Skeletal muscle tissue (tissue), 4 donors: ENCODE data around the gene UGT1A8. TPM values are rescaled to one million over a fixed set of nuclear protein-coding genes. Genes with fewer than 3 reads are reported as not detected.

ENCODE experiments used
- H3K27ac ChIP-seq: one replicate; pipeline ENCODE4 v1.7.0; 2013; ENCODE audit warnings: mild to moderate bottlenecking, low read depth, low read length, inconsistent platforms
- H3K27me3 ChIP-seq, 3 donors: one replicate each; pipeline ENCODE4 v1.7.0; 2013; ENCODE audit warnings: low read length in 3 of 3; ENCODE audit not compliant: control insufficient read depth in 3 of 3, insufficient read depth in 3 of 3
- H3K36me3 ChIP-seq, 3 donors: one replicate each; pipeline ENCODE4 v1.7.0; 2013; ENCODE audit warnings: low read length in 3 of 3; ENCODE audit not compliant: control insufficient read depth in 3 of 3, insufficient read depth in 3 of 3
- H3K4me1 ChIP-seq, 3 donors: one replicate each; pipeline ENCODE4 v1.7.0; 2013; ENCODE audit warnings: low read length in 3 of 3, mild to moderate bottlenecking in 3 of 3; ENCODE audit not compliant: control insufficient read depth in 3 of 3, insufficient read depth in 3 of 3
- H3K4me3 ChIP-seq, 3 donors: one replicate each; pipeline ENCODE4 v1.7.0; 2013; ENCODE audit warnings: low read length in 3 of 3
- H3K9ac ChIP-seq, 3 donors: one replicate each; pipeline ENCODE4 v1.7.0; 2013; ENCODE audit warnings: low read length in 3 of 3, mild to moderate bottlenecking in 3 of 3, moderate library complexity in 2 of 3, low read depth in 1 of 3
- H3K9me3 ChIP-seq, 3 donors: one replicate each; pipeline ENCODE4 v1.7.0; 2013; ENCODE audit warnings: low read length in 3 of 3; ENCODE audit not compliant: control insufficient read depth in 3 of 3
- total RNA-seq: library from RNA; depleted of rRNA; stranded (reverse); fragments of >200 nt; gene quantifications from one replicate; pipeline ENCODE4 v1.2.3, GENCODE V29; 2014
- donor health status: Osteomylitis.

The UGT1A8 gene
- total RNA-seq, 1 donor from 2014 or later: not detected

DNA sequence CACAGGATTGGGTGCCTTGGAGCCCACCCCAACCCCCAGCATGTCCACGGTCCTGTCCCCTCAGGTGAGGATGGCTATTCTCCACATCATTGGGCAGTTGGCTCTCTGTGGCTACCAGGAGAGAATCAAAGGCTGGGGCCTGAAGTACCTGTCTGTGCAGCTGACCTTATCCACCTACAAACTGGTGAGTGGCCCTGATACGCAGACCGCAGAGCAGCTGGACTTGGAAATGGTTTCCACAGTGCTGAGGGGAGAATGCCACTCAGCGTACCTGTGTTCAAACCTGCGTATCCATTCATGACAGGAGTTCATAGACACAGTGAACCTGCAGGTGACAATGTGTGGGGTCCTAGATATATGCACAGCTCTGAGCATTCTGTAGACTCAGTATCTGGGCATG is 182.3 kb downstream of the UGT1A8 start:
- Histone ChIP-seq H3K4me1 (no peaks in the 10 kb centered on the region), H3K27me3 (peaks cover 0 to 9% (median 8%) of the 10 kb centered on the region in 3 donors), H3K27ac (no peak overlapping the region), H3K9ac (no peak overlapping the region), H3K4me3 (no peak overlapping the region), H3K36me3 (no peaks in the 10 kb centered on the region), H3K9me3 (no peaks in the 10 kb centered on the region)

DNA sequence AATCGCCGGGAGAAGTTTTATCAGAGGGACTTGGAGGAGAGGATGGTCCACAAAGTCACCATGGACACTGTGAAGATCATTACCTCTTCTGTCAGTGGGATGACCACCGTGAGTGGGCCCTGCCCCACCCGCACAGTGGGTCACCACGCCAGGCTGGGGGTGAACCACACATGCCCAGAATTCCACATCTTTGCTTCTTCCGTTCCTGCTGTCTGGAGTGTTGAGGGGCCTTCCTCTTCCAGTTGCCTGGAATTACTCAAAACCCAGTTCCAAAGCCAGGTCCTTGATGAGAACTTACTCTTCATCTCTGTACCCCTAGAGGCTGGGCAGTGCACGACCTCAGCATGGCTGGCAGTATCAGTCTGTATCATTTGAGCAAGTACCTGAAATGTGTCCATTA is 182.8 kb downstream of the UGT1A8 start:
- no peaks in the 10 kb centered on the region for H3K9me3 ChIP-seq
- peaks cover 0 to 9% (median 9%) of the 10 kb centered on the region in 3 donors for H3K27me3 ChIP-seq
- H3K27ac ChIP-seq: no peak overlapping the region
- H3K4me3 ChIP-seq: no peak overlapping the region
- H3K9ac ChIP-seq: no peak overlapping the region
- H3K36me3 ChIP-seq: no peaks in the 10 kb centered on the region
- no peaks in the 10 kb centered on the region for H3K4me1 ChIP-seq

DNA sequence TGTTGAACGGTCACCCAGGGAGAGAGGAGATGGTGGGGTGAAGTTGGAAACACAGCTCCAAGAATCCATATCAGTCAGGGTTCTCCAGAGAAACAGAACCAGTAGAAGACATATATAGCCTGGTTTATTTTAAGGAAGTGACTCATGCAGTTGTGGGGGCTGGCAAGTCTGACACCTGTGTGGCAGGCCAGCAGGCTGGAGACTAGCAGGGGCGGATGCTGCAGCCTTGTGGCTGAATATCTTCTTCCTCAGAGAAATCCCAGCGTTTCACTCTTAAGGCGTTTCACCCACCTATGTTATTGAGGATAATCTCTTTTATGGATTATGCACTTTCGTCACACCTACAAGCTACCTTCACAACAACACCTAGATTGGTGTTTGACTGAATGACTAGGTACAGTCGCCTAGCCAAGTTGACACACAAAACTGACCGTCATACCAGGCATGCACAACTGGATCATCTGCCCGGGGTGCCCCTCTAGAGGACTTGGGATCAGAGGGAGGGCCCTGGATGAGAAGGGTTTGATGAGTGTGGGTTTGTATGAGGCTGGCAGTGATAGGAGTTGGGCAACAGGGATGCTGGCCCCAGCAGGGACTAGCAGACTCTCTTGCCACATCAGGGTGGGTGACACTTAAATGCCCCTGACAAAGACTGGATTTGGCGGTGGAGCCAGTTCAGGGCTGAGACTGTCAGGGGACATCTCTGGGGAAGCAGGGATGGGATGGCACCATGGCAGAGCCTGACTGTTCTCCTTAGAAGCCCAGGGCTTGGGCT is 184.1 kb downstream of the UGT1A8 start:
- H3K4me3 ChIP-seq: no peak overlapping the region
- peaks cover 0 to 9% (median 9%) of the 10 kb centered on the region in 3 donors for H3K27me3 ChIP-seq
- no peaks in the 10 kb centered on the region for H3K36me3 ChIP-seq
- no peak overlapping the region for H3K27ac ChIP-seq
- H3K9me3 ChIP-seq: no peaks in the 10 kb centered on the region
- H3K4me1 ChIP-seq: no peaks in the 10 kb centered on the region
- no peak overlapping the region for H3K9ac ChIP-seq

DNA sequence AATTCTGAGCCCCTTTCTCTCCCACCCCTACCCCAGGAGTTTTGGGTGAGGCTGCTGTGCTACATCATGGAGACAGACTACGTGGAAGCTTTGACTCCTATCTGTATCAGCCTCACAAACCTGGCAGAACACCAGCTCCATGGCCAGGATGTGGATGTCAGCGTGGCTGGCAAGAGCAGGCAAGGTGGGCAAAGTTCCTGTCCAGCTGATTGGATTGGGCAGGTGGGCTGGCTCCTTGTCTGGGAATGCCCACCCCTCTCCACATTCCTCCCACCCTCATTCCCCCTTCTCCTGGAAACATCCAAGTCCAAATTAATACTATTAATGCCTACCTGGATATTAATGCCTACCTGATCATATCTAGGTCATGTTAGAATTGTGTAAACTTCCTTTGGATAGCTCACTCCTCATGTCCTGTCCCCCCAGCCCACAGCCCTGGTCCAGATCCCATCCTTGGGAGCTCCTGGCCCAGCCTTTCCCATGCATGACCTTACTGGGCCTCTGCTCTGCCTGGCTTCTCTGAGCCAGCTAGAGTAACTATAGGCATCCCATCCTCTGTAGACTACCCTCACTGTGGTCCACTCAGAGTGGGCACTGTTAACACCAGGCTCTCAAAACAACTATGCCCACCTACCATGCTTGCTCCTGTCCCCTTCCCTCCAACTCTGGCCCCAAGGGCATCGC is 184.8 kb downstream of the UGT1A8 start:
- Histone ChIP-seq H3K27me3 (peaks cover 0 to 10% (median 9%) of the 10 kb centered on the region in 3 donors), H3K36me3 (no peaks in the 10 kb centered on the region), H3K27ac (no peak overlapping the region), H3K9me3 (no peaks in the 10 kb centered on the region), H3K9ac (no peak overlapping the region), H3K4me1 (no peaks in the 10 kb centered on the region), H3K4me3 (no peak overlapping the region)

DNA sequence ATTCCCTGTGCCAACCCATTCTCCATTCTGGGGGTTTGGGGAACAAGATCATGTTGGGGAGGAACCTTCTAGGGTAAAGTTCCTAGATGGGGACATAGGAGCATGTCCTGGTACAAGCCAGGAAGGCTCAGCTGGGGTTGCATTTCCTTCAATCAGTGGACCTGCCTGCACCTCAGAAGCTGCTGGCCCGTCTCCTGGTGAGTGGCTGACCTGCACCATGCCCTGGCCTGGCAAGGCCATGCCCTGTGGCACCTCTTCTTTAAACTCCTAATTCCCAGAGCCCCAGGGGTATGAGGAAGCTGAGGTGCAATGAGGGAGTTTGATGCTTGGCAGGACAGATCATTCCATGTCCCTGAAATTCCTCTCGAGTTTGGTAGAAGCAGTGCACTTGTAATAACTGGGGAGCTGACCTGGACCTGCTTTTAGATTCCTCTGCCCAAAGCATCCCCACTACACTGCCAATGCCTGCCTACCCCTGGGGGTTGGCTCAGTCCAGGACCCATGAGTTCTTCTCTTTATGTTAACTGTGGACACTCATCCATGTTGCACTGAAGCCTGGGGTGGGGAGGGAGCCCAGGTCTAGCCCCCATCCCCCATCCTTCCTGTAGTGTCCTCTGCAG is 186.0 kb downstream of the UGT1A8 start:
- Histone ChIP-seq H3K36me3 (no peaks in the 10 kb centered on the region), H3K4me1 (no peaks in the 10 kb centered on the region), H3K9me3 (no peaks in the 10 kb centered on the region), H3K4me3 (no peak overlapping the region), H3K27me3 (peaks cover 0 to 22% (median 12%) of the 10 kb centered on the region in 3 donors), H3K27ac (no peak overlapping the region), H3K9ac (no peak overlapping the region)

DNA sequence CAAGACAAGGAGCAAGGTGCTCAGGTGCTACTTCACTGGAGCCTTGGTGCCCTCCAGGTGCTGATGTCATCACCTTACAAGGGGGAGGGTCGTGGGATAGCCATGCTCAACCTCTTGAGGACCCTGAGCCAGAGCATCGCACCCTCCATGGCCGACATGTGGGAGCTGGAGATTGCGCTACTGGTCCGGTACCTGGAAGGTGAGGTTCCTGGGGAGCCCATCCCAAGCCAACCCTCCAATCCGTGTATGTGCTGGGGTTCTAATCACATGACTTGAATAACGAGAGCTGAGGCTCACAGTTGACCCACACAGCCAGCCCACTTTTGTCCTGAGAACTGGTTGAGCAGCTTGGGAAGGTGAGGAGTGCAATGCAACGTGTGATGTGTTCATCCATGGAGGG is 186.6 kb downstream of the UGT1A8 start:
- no peaks in the 10 kb centered on the region for H3K4me1 ChIP-seq
- no peaks in the 10 kb centered on the region for H3K36me3 ChIP-seq
- H3K9ac ChIP-seq: no peak overlapping the region
- no peaks in the 10 kb centered on the region for H3K9me3 ChIP-seq
- peaks cover 0 to 27% (median 13%) of the 10 kb centered on the region in 3 donors for H3K27me3 ChIP-seq
- H3K27ac ChIP-seq: no peak overlapping the region
- H3K4me3 ChIP-seq: no peak overlapping the region

DNA sequence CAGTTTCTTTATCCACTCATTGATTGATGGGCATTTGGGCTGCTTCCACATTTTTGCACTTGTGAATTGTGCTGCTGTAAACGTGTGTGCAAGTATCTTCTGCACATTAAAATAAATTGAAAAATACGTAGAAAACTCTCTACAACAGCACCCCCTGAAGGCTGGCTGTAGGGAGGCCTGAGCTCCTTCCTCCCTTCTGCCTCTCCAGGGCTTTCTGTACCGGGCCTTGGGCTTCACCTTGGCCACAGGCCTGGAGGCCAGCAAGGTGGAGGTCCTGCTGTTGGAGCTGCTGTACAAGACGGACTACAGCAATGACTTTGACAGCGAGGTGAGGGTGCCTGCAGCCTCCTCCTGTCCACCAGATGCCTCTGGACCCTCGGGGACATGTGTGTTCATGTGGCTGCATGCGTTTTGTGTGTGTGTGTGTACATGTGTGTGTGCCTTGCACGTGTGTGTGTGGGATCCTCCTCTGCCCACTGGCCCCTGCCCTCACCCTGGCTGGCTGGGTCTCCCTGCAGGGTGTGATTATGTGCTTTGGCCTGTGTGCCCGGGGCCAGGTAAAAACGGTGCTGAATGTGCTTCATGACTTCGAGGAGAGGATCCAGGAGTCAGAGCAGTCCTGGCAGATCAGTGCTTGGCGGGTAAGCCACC is 189.9 kb downstream of the UGT1A8 start:
- no peaks in the 10 kb centered on the region for H3K36me3 ChIP-seq
- no peak overlapping the region for H3K4me3 ChIP-seq
- H3K9me3 ChIP-seq: no peaks in the 10 kb centered on the region
- H3K27ac ChIP-seq: no peak overlapping the region
- H3K4me1 ChIP-seq: no peaks in the 10 kb centered on the region
- no peak overlapping the region for H3K9ac ChIP-seq
- peaks cover 0 to 27% (median 12%) of the 10 kb centered on the region in 3 donors for H3K27me3 ChIP-seq

DNA sequence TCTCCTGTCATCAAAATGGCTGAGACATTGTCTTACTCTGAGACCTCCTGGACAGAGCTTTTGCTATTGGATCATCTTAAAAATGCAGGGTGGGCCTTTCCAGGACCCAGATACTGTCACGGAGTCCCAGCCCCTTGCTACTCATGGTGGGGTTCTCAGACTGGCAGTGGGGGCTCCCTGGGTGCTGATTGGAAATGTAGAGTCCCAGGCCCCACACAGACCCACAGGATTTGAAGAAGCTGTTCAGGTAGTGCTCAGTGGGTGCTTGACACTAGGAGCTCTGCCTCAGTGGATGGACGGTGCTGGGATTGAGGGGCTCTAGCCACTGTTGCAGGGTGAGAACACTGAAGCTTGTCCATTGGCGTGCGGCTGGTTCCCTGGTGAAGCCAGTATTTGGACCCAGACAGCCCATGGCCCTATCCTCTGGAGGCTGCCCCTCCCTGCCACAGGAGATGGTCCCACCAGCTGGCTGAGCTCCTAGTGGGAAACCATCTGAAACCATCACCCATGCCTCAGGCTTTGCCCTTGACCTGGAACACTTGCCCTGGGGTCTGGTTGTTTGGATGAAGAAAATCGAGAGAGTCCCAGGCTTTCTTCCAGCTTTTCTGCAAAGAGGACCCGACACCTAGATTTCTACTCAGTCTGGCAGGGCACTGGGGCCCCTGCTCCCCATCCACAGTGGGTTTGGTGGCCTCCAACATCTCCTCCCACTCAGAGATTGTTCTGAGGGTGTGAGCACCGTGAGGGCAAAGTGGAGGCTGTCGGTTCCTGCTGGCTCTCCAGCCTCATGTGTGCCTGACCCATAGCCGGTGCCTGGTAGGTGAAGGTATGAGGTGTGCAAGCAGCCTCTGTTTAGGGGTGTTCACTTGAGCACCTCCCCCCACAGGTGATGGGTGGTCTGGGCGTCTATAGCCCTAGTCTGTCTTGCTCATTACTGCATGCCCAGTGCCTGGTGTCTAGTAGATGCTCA is 190.8 kb downstream of the UGT1A8 start:
- H3K4me3 ChIP-seq: no peak overlapping the region
- no peaks in the 10 kb centered on the region for H3K9me3 ChIP-seq
- no peak overlapping the region for H3K9ac ChIP-seq
- no peaks in the 10 kb centered on the region for H3K36me3 ChIP-seq
- H3K27ac ChIP-seq: no peak overlapping the region
- H3K27me3 ChIP-seq: peaks cover 0 to 27% (median 8%) of the 10 kb centered on the region in 3 donors
- H3K4me1 ChIP-seq: no peaks in the 10 kb centered on the region

DNA sequence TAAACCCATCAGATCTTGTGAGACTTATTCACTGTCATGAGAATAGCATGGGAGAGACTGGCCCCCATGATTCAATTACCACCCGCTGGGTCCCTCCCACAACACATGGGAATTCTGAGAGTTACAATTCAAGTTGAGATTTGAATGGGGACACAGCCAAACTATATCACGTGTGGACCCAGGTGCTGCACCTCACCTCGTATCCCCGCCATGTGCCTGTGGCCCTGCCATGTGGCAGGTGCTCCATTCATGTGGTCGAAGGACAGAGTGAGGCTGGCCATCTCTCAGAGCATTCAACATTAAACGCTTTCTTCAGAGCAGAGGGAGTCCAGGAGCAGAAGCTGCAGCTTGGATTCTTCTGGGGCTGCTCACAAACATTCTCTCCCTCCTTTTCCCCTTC is 193.0 kb downstream of the UGT1A8 start:
- Histone ChIP-seq H3K36me3 (no peaks in the 10 kb centered on the region), H3K27ac (no peak overlapping the region), H3K9me3 (no peaks in the 10 kb centered on the region), H3K9ac (no peak overlapping the region), H3K4me3 (no peak overlapping the region), H3K27me3 (peaks cover 0 to 23% (median 8%) of the 10 kb centered on the region in 3 donors), H3K4me1 (no peaks in the 10 kb centered on the region)
